Hepatocyte (in vitro differentiated cells): ENCODE results near the gene ZNF101.

Source experiments
- CTCF ChIP-seq: fragments of 200-600 bp; sonication (generic); IDR thresholded peaks from 2 replicates; pipeline ENCODE4 v1.5.1; 2016; ENCODE audit warnings: antibody characterized with exemption, mild to moderate bottlenecking; ENCODE audit not compliant: poor library complexity
- EZH2phosphoT487 ChIP-seq: fragments of 200-600 bp; sonication (generic); IDR thresholded peaks from one replicate; pipeline ENCODE4 v1.6.1; 2018; ENCODE audit warnings: antibody characterized with exemption, mild to moderate bottlenecking, low read depth, moderate library complexity; ENCODE audit not compliant: unreplicated experiment, severe bottlenecking

GRCh38 chr19:19668230-19669012 is at the start of gene ZNF101:
- TF ChIP-seq CTCF = no peak
- no peak for TF ChIP-seq EZH2phosphoT487
